Suprapubic skin (tissue), 4 donors: ENCODE data around the gene CAMK4. TPM values are rescaled to one million over a fixed set of nuclear protein-coding genes. Genes with fewer than 3 reads are reported as not detected.

ENCODE experiments used
- DNase-seq, 2 donors: peaks; one replicate each; pipeline ENCODE4 v3.0.0-alpha.2; 2019; ENCODE audit warnings: low spot score in 2 of 2
- H3K27ac ChIP-seq: fragments of 200-600 bp; sonication (generic); one replicate; pipeline ENCODE4 v1.5.1; 2019
- H3K27me3 ChIP-seq: fragments of 200-600 bp; sonication (generic); one replicate; pipeline ENCODE4 v1.5.1; 2019
- H3K36me3 ChIP-seq: fragments of 200-600 bp; sonication (generic); one replicate; pipeline ENCODE4 v1.5.1; 2019
- H3K4me1 ChIP-seq: fragments of 200-600 bp; sonication (generic); one replicate; pipeline ENCODE4 v1.5.1; 2019
- H3K4me3 ChIP-seq: fragments of 200-600 bp; sonication (generic); one replicate; pipeline ENCODE4 v1.5.1; 2019; ENCODE audit warnings: mild to moderate bottlenecking
- H3K9me3 ChIP-seq: fragments of 200-600 bp; sonication (generic); one replicate; pipeline ENCODE4 v1.5.1; 2019
- CTCF ChIP-seq, 2 donors: fragments of 200-600 bp in 1 of 2; fragments of 450-650 bp in 1 of 2; sonication (generic) in 1 of 2; IDR thresholded peaks; one replicate each; pipeline ENCODE4 v1.5.1; 2016 to 2019; ENCODE audit warnings: antibody characterized with exemption in 2 of 2, mild to moderate bottlenecking in 1 of 2, moderate library complexity in 1 of 2
- EP300 ChIP-seq: sonication (generic); formaldehyde crosslinking; IDR thresholded peaks from one replicate; pipeline ENCODE4 v1.6.1; 2017; ENCODE audit warnings: antibody characterized with exemption
- POLR2A ChIP-seq, 2 donors: fragments of 450-650 bp; IDR thresholded peaks; one replicate each; pipeline ENCODE4 v1.6.1; 2017; ENCODE audit warnings: antibody characterized with exemption in 2 of 2, mild to moderate bottlenecking in 2 of 2, moderate library complexity in 2 of 2
- POLR2AphosphoS5 ChIP-seq, 3 donors: sonication (generic); formaldehyde crosslinking; IDR thresholded peaks; one replicate each; pipeline ENCODE4 v1.6.1; 2017; ENCODE audit warnings: antibody characterized with exemption in 3 of 3
- WGBS: methylation state at CpG from one replicate; pipeline ENCODE4 v1.1.5; 2018; 5-methylcytosine and 5-hydroxymethylcytosine counted together
- total RNA-seq, 4 donors: library from RNA; depleted of rRNA; stranded (reverse); fragments of >200 nt; gene quantifications; one replicate each; pipeline ENCODE4 v1.1.0, GENCODE V29; 2016

Gene CAMK4
- total RNA-seq, 4 donors from 2014 or later = 0.05 to 2.6 (median 0.21) TPM; not detected in 1

GRCh38 chr5:111447822-111448221 is 223.6 kb downstream of the CAMK4 start:
- TF ChIP-seq POLR2AphosphoS5 (IDR thresholded peaks at IDR 0.05) = no peak
- TF ChIP-seq EP300 = no peak
- no peak for TF ChIP-seq CTCF (IDR thresholded peaks at IDR 0.05)
- no peak for TF ChIP-seq POLR2A (IDR thresholded peaks at IDR 0.05)
- no peaks in the 10 kb centered on the region for H3K9me3 ChIP-seq
- DNase-seq = no peak
- no peaks in the 10 kb centered on the region for H3K4me1 ChIP-seq
- H3K4me3 ChIP-seq = no peak overlapping the region
- H3K27ac ChIP-seq = no peak overlapping the region
- 41% methylated on average over 2 of the region's 2 CpGs for WGBS
- H3K36me3 ChIP-seq = no peaks in the 10 kb centered on the region
- H3K27me3 ChIP-seq = no peaks in the 10 kb centered on the region

- Histone ChIP-seq H3K27me3 (no peaks in the 10 kb centered on the region), H3K27ac (no peak overlapping the region), H3K4me1 (peaks cover 5% of the 10 kb centered on the region), H3K9me3 (no peaks in the 10 kb centered on the region), H3K36me3 (no peaks in the 10 kb centered on the region), H3K4me3 (no peak overlapping the region)
- TF ChIP-seq CTCF (IDR thresholded peaks at IDR 0.05) (no peak), EP300 (no peak), POLR2A (IDR thresholded peaks at IDR 0.05) (no peak), POLR2AphosphoS5 (IDR thresholded peaks at IDR 0.05) (no peak)
- DNase-seq = no peak
- 72% methylated on average over 1 of the region's 1 CpG for WGBS
These were observed 229.1 kb downstream of the CAMK4 start for GRCh38 chr5:111453295-111453694.

- Histone ChIP-seq H3K27ac (no peak overlapping the region), H3K4me3 (no peak overlapping the region), H3K36me3 (no peaks in the 10 kb centered on the region), H3K27me3 (no peaks in the 10 kb centered on the region), H3K9me3 (no peaks in the 10 kb centered on the region), H3K4me1 (peaks cover 5% of the 10 kb centered on the region)
- no peak for DNase-seq
- TF ChIP-seq POLR2A (IDR thresholded peaks at IDR 0.05) = no peak
- 40% methylated on average over 2 of the region's 2 CpGs for WGBS
These were observed 229.6 kb downstream of the CAMK4 start for GRCh38 chr5:111453747-111454146.

GRCh38 chr5:111454198-111454622 is 230.0 kb downstream of the CAMK4 start:
- Histone ChIP-seq H3K4me3 (no peak overlapping the region), H3K27ac (no peak overlapping the region), H3K4me1 (peaks cover 5% of the 10 kb centered on the region), H3K36me3 (no peaks in the 10 kb centered on the region), H3K9me3 (no peaks in the 10 kb centered on the region), H3K27me3 (no peaks in the 10 kb centered on the region)
- WGBS = 43% methylated on average over 3 of the region's 3 CpGs
- no peak for DNase-seq
- no peak for TF ChIP-seq POLR2A (IDR thresholded peaks at IDR 0.05)
- no peak for TF ChIP-seq POLR2AphosphoS5 (IDR thresholded peaks at IDR 0.05)
- TF ChIP-seq EP300 = no peak
- no peak for TF ChIP-seq CTCF (IDR thresholded peaks at IDR 0.05)

GRCh38 chr5:111454776-111455175 is 230.6 kb downstream of the CAMK4 start:
- no peak overlapping the region for H3K27ac ChIP-seq
- H3K4me1 ChIP-seq = peaks cover 5% of the 10 kb centered on the region
- DNase-seq = no peak
- WGBS = 55% methylated on average over 2 of the region's 2 CpGs
- no peaks in the 10 kb centered on the region for H3K9me3 ChIP-seq
- TF ChIP-seq POLR2A (IDR thresholded peaks at IDR 0.05) (no peak), EP300 (no peak), CTCF (IDR thresholded peaks at IDR 0.05) (no peak), POLR2AphosphoS5 (IDR thresholded peaks at IDR 0.05) (no peak)
- no peaks in the 10 kb centered on the region for H3K36me3 ChIP-seq
- H3K27me3 ChIP-seq = no peaks in the 10 kb centered on the region
- H3K4me3 ChIP-seq = no peak overlapping the region

GRCh38 chr5:111461255-111461671 is 237.1 kb downstream of the CAMK4 start:
- no peaks in the 10 kb centered on the region for H3K36me3 ChIP-seq
- peaks cover 3% of the 10 kb centered on the region for H3K27me3 ChIP-seq
- no peaks in the 10 kb centered on the region for H3K4me1 ChIP-seq
- H3K4me3 ChIP-seq = no peak overlapping the region
- TF ChIP-seq POLR2A (IDR thresholded peaks at IDR 0.05) (no peak), EP300 (no peak), CTCF (IDR thresholded peaks at IDR 0.05) (no peak), POLR2AphosphoS5 (IDR thresholded peaks at IDR 0.05) (no peak)
- no peaks in the 10 kb centered on the region for H3K9me3 ChIP-seq
- 47% methylated on average over 3 of the region's 3 CpGs for WGBS
- no peak overlapping the region for H3K27ac ChIP-seq
- DNase-seq = no peak
